WTC11 (cell line): ENCODE measurements around the gene CFAP20.

Experiments used
- ZNF138 ChIP-seq: sonication (generic); formaldehyde crosslinking; conservative IDR thresholded peaks from 2 replicates; pipeline ENCODE4 v1.8.1; 2022; ENCODE audit warnings: mild to moderate bottlenecking, moderate library complexity, missing genetic modification reagents
- ZNF423 ChIP-seq: fragments of 250-450 bp; sonication (Bioruptor Pico); IDR thresholded peaks from 2 replicates; pipeline ENCODE4 v2.1.2; 2022; ENCODE audit warnings: mild to moderate bottlenecking, moderate library complexity
- TF ChIP-seq, protein P1 (sequence below): fragments of 200-600 bp; IDR thresholded peaks from 2 replicates; pipeline ENCODE4 v1.8.0; 2022; ENCODE audit warnings: antibody characterized with exemption

- TF ChIP-seq ZNF138 (no peak), ZNF423 (CRISPR knock-in tag) (no peak)
- TF ChIP-seq, protein P1, sequence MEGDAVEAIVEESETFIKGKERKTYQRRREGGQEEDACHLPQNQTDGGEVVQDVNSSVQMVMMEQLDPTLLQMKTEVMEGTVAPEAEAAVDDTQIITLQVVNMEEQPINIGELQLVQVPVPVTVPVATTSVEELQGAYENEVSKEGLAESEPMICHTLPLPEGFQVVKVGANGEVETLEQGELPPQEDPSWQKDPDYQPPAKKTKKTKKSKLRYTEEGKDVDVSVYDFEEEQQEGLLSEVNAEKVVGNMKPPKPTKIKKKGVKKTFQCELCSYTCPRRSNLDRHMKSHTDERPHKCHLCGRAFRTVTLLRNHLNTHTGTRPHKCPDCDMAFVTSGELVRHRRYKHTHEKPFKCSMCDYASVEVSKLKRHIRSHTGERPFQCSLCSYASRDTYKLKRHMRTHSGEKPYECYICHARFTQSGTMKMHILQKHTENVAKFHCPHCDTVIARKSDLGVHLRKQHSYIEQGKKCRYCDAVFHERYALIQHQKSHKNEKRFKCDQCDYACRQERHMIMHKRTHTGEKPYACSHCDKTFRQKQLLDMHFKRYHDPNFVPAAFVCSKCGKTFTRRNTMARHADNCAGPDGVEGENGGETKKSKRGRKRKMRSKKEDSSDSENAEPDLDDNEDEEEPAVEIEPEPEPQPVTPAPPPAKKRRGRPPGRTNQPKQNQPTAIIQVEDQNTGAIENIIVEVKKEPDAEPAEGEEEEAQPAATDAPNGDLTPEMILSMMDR = no peak
Measured at GRCh38 chr16:58111302-58111627, 17.9 kb downstream of the CFAP20 start.
